GM23338 (cell line): Measurements from ENCODE around the gene TIMM17B. TPM values are rescaled to one million over a fixed set of nuclear protein-coding genes. Genes with fewer than 3 reads are reported as not detected.

Experiments used
- ATAC-seq: fragments of 200-7000 bp; cut with Tn5 transposase; 3 replicates; pipeline ENCODE4 v1.9.1; 2020
- DNase-seq: peaks from one replicate; pipeline ENCODE4 v3.0.0-alpha.2; 2015; ENCODE audit warnings: low spot score
- H2AFZ ChIP-seq: fragments of 200-600 bp; sonication (generic); 2 replicates; pipeline ENCODE4 v1.8.0; 2016; ENCODE audit warnings: antibody characterized with exemption, mild to moderate bottlenecking, moderate library complexity
- H3F3A ChIP-seq: fragments of 200-600 bp; sonication (generic); replicated peaks from 2 replicates; pipeline ENCODE4 v1.8.0; 2017; ENCODE audit warnings: antibody characterized with exemption, mixed run types, low read depth
- H3K27ac ChIP-seq: fragments of 200-600 bp; sonication (generic); 2 replicates; pipeline ENCODE4 v1.6.1; 2016; ENCODE audit warnings: low read depth
- H3K27me3 ChIP-seq: fragments of 200-600 bp; sonication (generic); 2 replicates; pipeline ENCODE4 v1.8.0; 2016; ENCODE audit warnings: mild to moderate bottlenecking, mixed run types, moderate library complexity; ENCODE audit not compliant: insufficient read depth
- H3K36me3 ChIP-seq: fragments of 200-600 bp; sonication (generic); 2 replicates; pipeline ENCODE4 v1.8.0; 2016; ENCODE audit warnings: mild to moderate bottlenecking; ENCODE audit not compliant: insufficient read depth
- H3K4me1 ChIP-seq: fragments of 200-600 bp; sonication (generic); 2 replicates; pipeline ENCODE4 v1.8.0; 2016; ENCODE audit warnings: mild to moderate bottlenecking, moderate library complexity; ENCODE audit not compliant: insufficient read depth
- H3K4me2 ChIP-seq: fragments of 200-600 bp; sonication (generic); 2 replicates; pipeline ENCODE4 v1.7.1; 2017; ENCODE audit warnings: mixed run types
- H3K4me3 ChIP-seq: fragments of 200-600 bp; sonication (generic); 2 replicates; pipeline ENCODE4 v1.6.1; 2016; ENCODE audit warnings: mixed run types
- H3K79me2 ChIP-seq: fragments of 200-600 bp; sonication (generic); replicated peaks from 2 replicates; pipeline ENCODE4 v1.8.0; 2017; ENCODE audit warnings: mild to moderate bottlenecking; ENCODE audit not compliant: insufficient read depth
- H3K9me2 ChIP-seq: fragments of 200-600 bp; sonication (generic); 2 replicates; pipeline ENCODE4 v1.8.0; 2017; ENCODE audit not compliant: insufficient read depth
- H4K20me1 ChIP-seq: fragments of 200-600 bp; sonication (generic); replicated peaks from 2 replicates; pipeline ENCODE4 v1.8.0; 2017; ENCODE audit warnings: mild to moderate bottlenecking; ENCODE audit not compliant: insufficient read depth
- H3K27ac Mint-ChIP-seq: 2 replicates; pipeline ENCODE4 v1.8.0; 2020; ENCODE audit warnings: inconsistent platforms, mild to moderate bottlenecking, moderate library complexity, mixed read lengths
- H3K27me3 Mint-ChIP-seq: 3 replicates; pipeline ENCODE4 v1.8.0; 2022; ENCODE audit warnings: low read depth, mild to moderate bottlenecking, moderate library complexity, mixed read lengths, inconsistent platforms; ENCODE audit not compliant: insufficient read depth, poor library complexity
- H3K36me3 Mint-ChIP-seq: 3 replicates; pipeline ENCODE4 v1.8.0; 2021; ENCODE audit warnings: low read depth, mild to moderate bottlenecking, inconsistent platforms, moderate library complexity, mixed read lengths
- H3K4me1 Mint-ChIP-seq: 3 replicates; pipeline ENCODE4 v1.8.0; 2020; ENCODE audit warnings: mild to moderate bottlenecking, inconsistent platforms, mixed read lengths
- H3K4me3 Mint-ChIP-seq: 3 replicates; pipeline ENCODE4 v1.8.0; 2021; ENCODE audit warnings: moderate library complexity, mild to moderate bottlenecking, inconsistent platforms, mixed read lengths
- H3K9me3 Mint-ChIP-seq: 3 replicates; pipeline ENCODE4 v1.8.0; 2020; ENCODE audit warnings: moderate library complexity, mild to moderate bottlenecking, inconsistent platforms, mixed read lengths
- CREB1 ChIP-seq: fragments of 250-450 bp; sonication (Bioruptor Pico); IDR thresholded peaks from 2 replicates; pipeline ENCODE4 v1.5.0; 2020; ENCODE audit warnings: low read depth, mild to moderate bottlenecking, moderate library complexity
- CTCF ChIP-seq, 2 experiments: fragments of 200-600 bp in 1 of 2; sonication (generic) in 1 of 2; conservative IDR thresholded peaks; 2 replicates each; pipeline versions ENCODE4 v1.5.1 to v1.6.1; 2016 to 2017; ENCODE audit warnings: antibody characterized with exemption in 2 of 2, low read depth in 2 of 2, mild to moderate bottlenecking in 2 of 2, moderate library complexity in 1 of 2
- EZH2 ChIP-seq: fragments of 200-600 bp; sonication (generic); IDR thresholded peaks from one replicate; pipeline ENCODE4 v1.8.0; 2017; ENCODE audit warnings: antibody characterized with exemption, mild to moderate bottlenecking, low read depth; ENCODE audit not compliant: unreplicated experiment
- NANOG ChIP-seq: IDR thresholded peaks from 2 replicates; pipeline ENCODE4 v1.6.1; 2016; ENCODE audit warnings: antibody characterized with exemption, borderline replicate concordance
- POLR2AphosphoS5 ChIP-seq: IDR thresholded peaks from 2 replicates; pipeline ENCODE4 v1.6.1; 2016; ENCODE audit warnings: antibody characterized with exemption, low read depth
- STAT1 ChIP-seq: IDR thresholded peaks from one replicate; pipeline ENCODE4 v1.6.1; 2016; ENCODE audit warnings: antibody characterized with exemption; ENCODE audit not compliant: unreplicated experiment
- ZNF114 ChIP-seq: fragments of 250-450 bp; sonication (Bioruptor Pico); IDR thresholded peaks from 2 replicates; pipeline ENCODE4 v1.5.0; 2020; ENCODE audit warnings: mild to moderate bottlenecking, moderate library complexity
- ZNF462 ChIP-seq: fragments of 250-450 bp; sonication (Bioruptor Pico); IDR thresholded peaks from 2 replicates; pipeline ENCODE4 v1.5.0; 2020; ENCODE audit warnings: mild to moderate bottlenecking, moderate library complexity
- polyA plus RNA-seq: library from polyadenylated mRNA; unstranded; fragments of >200 nt; fragmentation: Nextera tagmentation; extraction: Ambion mirVana; gene quantifications from 2 replicates; pipeline ENCODE4 v1.2.1, GENCODE V29; 2016
- total RNA-seq: library from RNA; depleted of rRNA; stranded (reverse); fragments of >200 nt; shearing (Covaris generic); gene quantifications from 2 replicates; pipeline ENCODE4 v1.2.3, GENCODE V29; 2014

Gene TIMM17B
- total and polyA plus RNA-seq, 2 experiments from 2014 or later, result 67.1 to 147 TPM

- Mint-ChIP-seq H3K36me3 (peaks cover 47% of the 10 kb centered on the region), H3K4me1 (peaks cover 32% of the 10 kb centered on the region), H3K27me3 (peaks cover 18% of the 10 kb centered on the region), H3K27ac (peak within 1 kb of the TSS; percentile 94), H3K9me3 (peaks cover 4% of the 10 kb centered on the region; the same call in 2 of the 3 replicates), H3K4me3 (peak within 1 kb of the TSS; percentile 93)
- H4K20me1 ChIP-seq, result peaks cover 13% of the 10 kb centered on the region
- no peaks in the 10 kb centered on the region for H3K9me2 ChIP-seq
- H3K4me3 ChIP-seq, result peak within 1 kb of the TSS; percentile 71
- H3K27me3 ChIP-seq, result no peaks in the 10 kb centered on the region
- peak; percentile 61 for ATAC-seq
- H3K4me1 ChIP-seq, result peaks cover 18% of the 10 kb centered on the region; the same call in 1 of the 2 replicates
- no peak for TF ChIP-seq CTCF (conservative IDR thresholded peaks at IDR 0.05; ENCODE audit: low read depth in 2 of 2)
- TF ChIP-seq CREB1 (CRISPR knock-in tag), result peak; percentile 86
- H3K79me2 ChIP-seq, result peaks cover 32% of the 10 kb centered on the region
- DNase-seq, result peak; percentile 88
- peak within 1 kb of the TSS; percentile 82 for H3K4me2 ChIP-seq
- H2AFZ ChIP-seq, result no peak within 1 kb of the TSS
- H3K36me3 ChIP-seq, result peaks cover 29% of the 10 kb centered on the region; the same call in 1 of the 2 replicates
- peak within 1 kb of the TSS; percentile 96 for H3K27ac ChIP-seq
- H3F3A ChIP-seq, result peaks cover 35% of the 10 kb centered on the region
Observed at GRCh38 chrX:48911412-48912182, 14.0 kb upstream of the TIMM17B start, which contains the start of gene SLC35A2. Gene SLC35A2, minus strand, starts transcription at chrX:48911646. Its CDS starts 10 bp downstream, at chrX:48911636.

- H3K36me3 ChIP-seq, result peaks cover 25% of the 10 kb centered on the region; the same call in 1 of the 2 replicates
- no peak overlapping the region; the same call in 1 of the 2 replicates for H3K27ac ChIP-seq
- H3K4me2 ChIP-seq, result peak overlapping the region; percentile 82
- H3K4me1 Mint-ChIP-seq, result peaks cover 32% of the 10 kb centered on the region
- H3K9me2 ChIP-seq, result no peaks in the 10 kb centered on the region
- H3K4me1 ChIP-seq, result peaks cover 14% of the 10 kb centered on the region; the same call in 1 of the 2 replicates
- H3K9me3 Mint-ChIP-seq, result peaks cover 4% of the 10 kb centered on the region; the same call in 2 of the 3 replicates
- H3K27me3 ChIP-seq, result no peaks in the 10 kb centered on the region
- H3F3A ChIP-seq, result peaks cover 33% of the 10 kb centered on the region
- H3K4me3 Mint-ChIP-seq, result peak overlapping the region; percentile 93
- peaks cover 26% of the 10 kb centered on the region for H3K79me2 ChIP-seq
- peaks cover 41% of the 10 kb centered on the region for H3K36me3 Mint-ChIP-seq
- no peak overlapping the region for H2AFZ ChIP-seq
- peaks cover 18% of the 10 kb centered on the region for H3K27me3 Mint-ChIP-seq
- peak overlapping the region; percentile 71 for H3K4me3 ChIP-seq
- H4K20me1 ChIP-seq, result peaks cover 7% of the 10 kb centered on the region
- ATAC-seq, result peak; percentile 1; the same call in 2 of the 3 replicates
- no peak for DNase-seq
- H3K27ac Mint-ChIP-seq, result peak overlapping the region; percentile 94
- TF ChIP-seq STAT1 (no peak), ZNF462 (CRISPR knock-in tag) (no peak), ZNF114 (CRISPR knock-in tag) (no peak), POLR2AphosphoS5 (no peak), EZH2 (no peak), NANOG (no peak)
Observed at GRCh38 chrX:48910926-48911411, 13.4 kb upstream of the TIMM17B start.
